HG02678 (cell line): ENCODE results near the gene JAG2.

Source experiments
- ATAC-seq: cut with Tn5 transposase; IDR thresholded peaks from one replicate; pipeline ENCODE4 v1.9.1; 2021; ENCODE audit warnings: mild to moderate bottlenecking, moderate library complexity; ENCODE audit not compliant: unreplicated experiment

Gene JAG2

GRCh38 chr14:105204206-105204930, 35.8 kb upstream of the JAG2 start:
- no peak for ATAC-seq

GRCh38 chr14:105203701-105204100, 35.1 kb upstream of the JAG2 start:
- ATAC-seq, result no peak

DNA sequence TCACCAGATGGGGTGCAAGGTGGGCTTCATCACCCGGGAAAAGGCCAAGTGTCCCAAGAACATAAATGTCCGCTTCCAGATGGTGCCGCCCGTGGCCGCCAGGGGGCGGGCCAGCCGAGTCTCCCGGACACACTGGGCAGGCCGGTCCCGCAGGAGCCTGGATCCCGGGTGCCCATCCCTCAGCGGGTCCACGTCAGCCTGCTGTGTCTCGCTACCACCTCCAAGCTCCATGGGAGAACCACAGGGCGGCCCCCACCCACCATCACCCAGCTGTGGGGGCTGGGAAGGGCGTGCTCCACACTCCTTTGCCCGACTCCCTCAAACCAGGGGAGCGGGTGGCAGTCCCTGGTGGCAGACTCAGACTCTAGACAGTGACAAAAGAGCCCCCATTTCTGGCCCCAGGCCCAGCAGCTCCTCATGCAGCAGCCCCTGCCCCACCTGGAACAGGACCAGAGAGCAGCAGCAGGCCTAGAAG, 34.5 kb upstream of the JAG2 start:
- ATAC-seq, result no peak

GRCh38 chr14:105201925-105202513, 33.4 kb upstream of the JAG2 start:
- ATAC-seq, result no peak

DNA sequence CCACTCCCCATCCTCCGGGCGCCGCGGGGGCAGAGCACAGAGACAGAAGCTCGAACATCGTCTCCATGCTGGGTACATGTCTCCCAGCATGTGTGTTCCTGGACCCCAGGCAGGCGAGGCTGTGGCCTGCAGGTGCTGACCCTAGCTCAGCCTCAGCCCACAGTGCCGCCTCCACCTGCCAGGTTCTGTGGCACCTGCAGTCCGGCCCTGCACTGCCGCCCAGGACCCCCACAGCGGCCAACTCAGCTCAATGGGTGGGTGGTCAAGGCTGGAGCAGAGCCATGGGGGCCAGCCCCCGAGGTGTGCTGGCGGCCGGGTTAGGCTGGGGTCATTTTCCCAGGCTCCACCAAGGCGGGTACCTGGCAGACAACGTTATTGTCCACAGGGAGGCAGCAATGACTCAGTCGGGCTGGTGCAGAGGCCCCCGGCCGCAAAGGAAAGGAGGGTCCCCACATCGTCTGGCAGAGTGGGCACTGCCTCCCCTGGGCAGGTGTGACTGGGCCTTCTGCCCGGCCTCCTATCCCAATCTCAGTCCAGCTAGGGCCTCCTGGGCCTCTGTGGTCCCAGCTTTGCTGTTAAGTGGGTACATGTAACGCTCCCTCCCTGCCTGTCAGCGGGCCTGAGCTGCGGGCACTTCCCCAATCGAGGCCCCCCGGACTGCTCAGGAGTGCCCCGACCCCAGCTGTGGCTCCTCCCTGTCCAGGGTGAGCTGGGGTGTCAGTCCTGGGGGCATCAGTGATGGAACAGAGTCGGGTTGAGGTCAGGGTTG, 32.8 kb upstream of the JAG2 start:
- no peak for ATAC-seq

GRCh38 chr14:105200641-105201040, 32.1 kb upstream of the JAG2 start:
- ATAC-seq, result no peak

GRCh38 chr14:105200074-105200473, 31.5 kb upstream of the JAG2 start:
- ATAC-seq, result no peak

DNA sequence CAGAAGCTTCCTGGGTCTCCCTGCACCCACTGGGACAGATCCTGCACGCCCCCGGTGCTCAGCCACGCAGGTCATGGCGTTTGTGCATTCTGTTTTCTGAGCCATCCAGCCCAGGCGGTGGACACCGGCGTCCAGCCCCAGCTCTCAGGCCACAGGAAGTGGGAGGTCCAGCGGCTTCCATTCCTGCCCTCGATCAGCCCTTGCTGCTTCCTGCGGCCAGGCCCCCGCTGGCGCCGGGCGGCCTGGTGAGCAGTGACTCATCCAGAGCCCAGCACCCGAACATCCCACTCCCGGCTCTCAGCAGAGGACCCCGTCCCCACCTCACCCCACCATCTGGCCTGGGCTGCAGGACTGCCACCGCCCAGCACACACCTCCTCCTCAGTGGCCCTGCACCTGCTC, 30.5 kb upstream of the JAG2 start:
- ATAC-seq, result no peak

DNA sequence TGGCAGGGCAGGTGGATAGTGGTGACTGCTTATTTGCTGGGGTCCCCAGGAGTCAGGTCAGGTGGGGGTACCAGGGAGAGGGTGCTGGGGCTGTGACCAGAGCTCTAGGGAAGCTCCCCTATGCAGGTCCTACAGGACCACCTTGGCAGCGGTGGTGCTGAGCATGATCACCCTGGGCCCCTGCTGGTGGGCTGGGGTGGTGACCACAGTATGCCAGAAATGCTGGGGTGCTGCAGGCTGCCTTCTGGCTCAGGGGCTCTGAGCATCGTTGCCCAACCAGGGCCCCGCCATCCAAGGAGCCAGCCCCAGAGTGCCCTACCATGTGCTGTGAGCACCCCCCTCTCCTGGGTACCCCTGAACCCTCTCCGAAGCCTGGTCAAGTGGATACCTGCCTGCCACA, 30.0 kb upstream of the JAG2 start:
- no peak for ATAC-seq

DNA sequence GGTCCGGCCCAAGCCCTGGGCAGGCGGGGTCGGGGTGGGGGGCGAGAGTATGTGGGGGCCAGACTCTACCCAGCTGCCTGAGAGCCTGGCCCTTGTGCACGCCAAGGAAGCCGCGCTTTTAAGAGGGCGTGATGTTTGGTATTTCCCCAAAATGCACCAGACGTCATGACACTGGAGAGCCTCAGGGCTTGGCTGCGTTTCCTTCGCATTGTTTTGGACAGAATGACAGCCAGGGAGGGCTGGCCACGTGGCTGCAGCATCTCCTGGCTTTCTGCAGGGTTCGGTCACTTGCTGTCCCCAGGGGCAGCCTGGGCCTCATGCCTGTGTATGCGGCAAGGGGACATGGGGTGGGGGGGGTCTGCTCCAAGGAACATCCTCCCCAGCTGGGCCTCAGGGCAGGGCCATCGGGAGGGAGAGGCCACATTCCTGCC, 28.6 kb upstream of the JAG2 start:
- no peak for ATAC-seq

GRCh38 chr14:105196265-105196960, 27.8 kb upstream of the JAG2 start:
- ATAC-seq, result no peak

GRCh38 chr14:105195522-105196264, 27.1 kb upstream of the JAG2 start:
- no peak for ATAC-seq

DNA sequence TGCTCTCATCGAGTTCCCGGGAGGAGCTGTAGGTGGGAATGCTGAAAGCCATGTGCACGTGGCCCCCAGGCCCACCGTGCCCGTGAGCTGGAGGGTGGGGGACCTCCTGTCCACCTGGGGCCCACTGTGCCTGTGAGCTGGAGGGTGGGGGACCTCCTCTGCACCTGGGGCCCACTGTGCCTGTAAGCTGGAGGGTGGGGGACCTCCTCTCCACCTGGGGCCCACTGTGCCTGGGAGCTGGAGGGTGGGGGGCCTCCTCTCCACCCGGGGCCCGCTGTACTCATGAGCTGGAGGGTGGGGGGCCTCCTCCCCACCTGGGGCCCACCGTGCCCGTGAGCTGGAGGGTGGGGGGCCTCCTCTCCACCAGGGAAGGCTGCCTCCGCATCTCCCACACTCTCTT, 26.5 kb upstream of the JAG2 start:
- no peak for ATAC-seq

GRCh38 chr14:105193916-105194782, 25.6 kb upstream of the JAG2 start:
- no peak for ATAC-seq

DNA sequence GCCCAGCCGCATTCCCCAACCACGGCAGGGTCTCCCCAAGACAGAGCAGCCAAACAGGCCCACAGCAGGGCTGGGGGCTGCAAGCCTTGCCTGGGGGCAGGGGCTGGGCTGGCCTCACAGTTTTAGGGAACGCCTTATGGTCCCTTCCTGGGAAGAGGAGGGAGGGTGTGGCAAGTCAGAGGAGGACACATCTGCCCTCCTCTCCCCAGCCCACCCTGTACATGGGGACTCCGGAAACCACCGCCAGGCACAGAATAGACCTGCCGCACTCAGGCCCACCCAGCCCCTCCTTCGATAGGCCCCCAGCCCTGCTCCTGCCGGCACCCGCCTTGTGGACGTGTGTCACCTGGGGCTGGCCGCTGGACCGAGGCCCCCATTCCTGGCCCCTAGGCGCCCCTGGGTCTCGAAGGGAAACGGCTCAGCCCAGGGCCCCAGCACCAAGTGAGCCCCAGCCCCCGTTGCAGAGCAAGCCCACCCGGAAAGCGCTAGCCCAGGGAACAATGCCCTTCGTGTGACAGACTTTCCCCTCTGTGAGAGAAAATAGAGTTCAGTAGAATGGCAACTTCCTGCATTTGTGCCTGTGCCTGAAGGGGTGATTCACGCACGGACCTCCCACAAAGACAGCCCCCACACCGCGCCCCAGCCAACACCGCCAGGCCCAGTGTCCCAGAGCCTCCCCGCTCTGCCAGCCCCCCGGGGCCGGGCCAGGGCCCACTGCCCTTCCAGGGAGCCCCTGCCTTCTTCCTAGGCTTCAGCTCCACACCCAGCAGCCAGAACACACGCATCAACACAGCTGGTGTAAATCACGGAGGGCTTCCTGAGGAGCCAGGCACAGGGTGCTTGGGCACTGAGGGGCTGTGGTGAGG, 24.5 kb upstream of the JAG2 start:
- no peak for ATAC-seq

- ATAC-seq, result no peak
Observed at GRCh38 chr14:105187935-105188524, 19.5 kb upstream of the JAG2 start.

GRCh38 chr14:105187116-105187515, 18.5 kb upstream of the JAG2 start:
- no peak for ATAC-seq

DNA sequence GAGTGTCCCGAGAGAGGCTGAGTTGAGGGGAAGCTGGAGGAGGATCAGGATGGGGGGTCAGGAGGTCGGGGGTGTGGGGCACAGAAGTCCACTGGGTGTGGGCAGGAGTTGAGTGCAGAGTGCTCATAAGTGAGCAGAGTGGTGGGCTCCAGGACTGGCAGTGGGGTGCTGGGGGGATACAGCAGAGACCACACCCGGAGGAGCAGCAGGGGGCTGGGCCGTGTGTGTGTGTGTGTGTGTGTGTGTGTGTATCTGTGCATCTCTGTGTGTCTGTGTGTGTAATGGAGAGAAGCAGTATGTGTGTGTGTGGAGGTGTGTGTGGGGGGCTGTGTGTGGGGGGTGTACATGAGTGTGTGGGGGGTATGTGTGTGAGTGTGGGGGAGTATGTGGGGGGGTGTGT, 17.4 kb upstream of the JAG2 start:
- no peak for ATAC-seq
